GM12872 (cell line): ENCODE results near the gene HMG20B.

ENCODE experiments used
- TF ChIP-seq, protein P1 (sequence below): IDR thresholded peaks from 3 replicates; pipeline ENCODE4 v1.5.1; 2011; ENCODE audit warnings: low read depth, mild to moderate bottlenecking, low read length, moderate library complexity; ENCODE audit not compliant: insufficient read depth

HMG20B gene

DNA sequence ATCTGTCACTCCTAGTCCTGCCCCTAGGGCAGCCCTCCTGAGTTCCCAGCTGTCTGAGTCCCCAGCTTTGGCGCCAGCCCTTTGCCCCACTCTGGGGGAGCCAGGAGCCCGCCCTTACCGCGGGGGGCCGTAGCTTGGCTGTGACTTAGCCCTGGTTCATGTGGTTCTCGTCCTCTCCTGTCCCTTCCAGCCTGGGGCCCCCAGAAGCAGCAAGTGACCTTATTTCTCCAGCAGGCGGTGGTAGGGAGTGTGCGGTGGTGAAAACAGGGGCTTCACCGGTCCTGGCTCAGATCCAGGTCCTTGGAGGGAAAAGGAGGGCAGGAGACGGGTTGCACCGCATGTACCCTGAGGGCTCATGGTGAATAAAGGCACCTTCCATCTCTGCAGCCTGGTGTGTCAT, 20.4 kb downstream of the HMG20B start:
- TF ChIP-seq, protein P1, sequence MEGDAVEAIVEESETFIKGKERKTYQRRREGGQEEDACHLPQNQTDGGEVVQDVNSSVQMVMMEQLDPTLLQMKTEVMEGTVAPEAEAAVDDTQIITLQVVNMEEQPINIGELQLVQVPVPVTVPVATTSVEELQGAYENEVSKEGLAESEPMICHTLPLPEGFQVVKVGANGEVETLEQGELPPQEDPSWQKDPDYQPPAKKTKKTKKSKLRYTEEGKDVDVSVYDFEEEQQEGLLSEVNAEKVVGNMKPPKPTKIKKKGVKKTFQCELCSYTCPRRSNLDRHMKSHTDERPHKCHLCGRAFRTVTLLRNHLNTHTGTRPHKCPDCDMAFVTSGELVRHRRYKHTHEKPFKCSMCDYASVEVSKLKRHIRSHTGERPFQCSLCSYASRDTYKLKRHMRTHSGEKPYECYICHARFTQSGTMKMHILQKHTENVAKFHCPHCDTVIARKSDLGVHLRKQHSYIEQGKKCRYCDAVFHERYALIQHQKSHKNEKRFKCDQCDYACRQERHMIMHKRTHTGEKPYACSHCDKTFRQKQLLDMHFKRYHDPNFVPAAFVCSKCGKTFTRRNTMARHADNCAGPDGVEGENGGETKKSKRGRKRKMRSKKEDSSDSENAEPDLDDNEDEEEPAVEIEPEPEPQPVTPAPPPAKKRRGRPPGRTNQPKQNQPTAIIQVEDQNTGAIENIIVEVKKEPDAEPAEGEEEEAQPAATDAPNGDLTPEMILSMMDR, result no peak

DNA sequence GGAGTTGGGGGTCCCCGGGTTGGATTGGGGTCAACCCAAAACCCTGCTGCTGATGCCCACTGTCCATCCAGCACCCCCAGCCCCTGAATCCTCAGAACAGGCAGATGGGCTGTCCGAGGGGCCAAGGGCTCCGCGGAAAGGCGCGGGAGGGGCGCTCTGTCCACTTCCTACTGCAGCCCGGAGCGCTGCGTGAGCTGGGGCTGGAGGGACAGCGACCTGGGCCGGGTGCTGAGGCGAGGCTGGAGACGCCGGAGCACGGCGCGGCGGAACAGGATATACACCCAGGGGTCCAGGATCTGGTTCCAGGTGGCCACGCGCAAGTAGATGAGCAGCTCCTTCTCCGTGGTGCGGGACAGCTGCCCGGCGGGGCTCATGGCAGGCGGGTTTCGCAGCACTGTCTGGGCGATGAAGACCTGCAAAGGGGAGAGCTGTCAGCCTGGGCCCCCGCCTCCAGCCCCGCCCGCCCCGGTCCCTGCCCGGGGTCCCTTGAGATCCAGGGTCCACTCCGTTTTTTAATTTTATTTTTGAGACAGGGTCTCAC, 22.8 kb downstream of the HMG20B start:
- TF ChIP-seq, protein P1, result no peak

GRCh38 chr19:3599776-3600187, 27.0 kb downstream of the HMG20B start:
- TF ChIP-seq, protein P1, result 0 out of 3 replicates have a peak, but pooled peaks have one; percentile 21

DNA sequence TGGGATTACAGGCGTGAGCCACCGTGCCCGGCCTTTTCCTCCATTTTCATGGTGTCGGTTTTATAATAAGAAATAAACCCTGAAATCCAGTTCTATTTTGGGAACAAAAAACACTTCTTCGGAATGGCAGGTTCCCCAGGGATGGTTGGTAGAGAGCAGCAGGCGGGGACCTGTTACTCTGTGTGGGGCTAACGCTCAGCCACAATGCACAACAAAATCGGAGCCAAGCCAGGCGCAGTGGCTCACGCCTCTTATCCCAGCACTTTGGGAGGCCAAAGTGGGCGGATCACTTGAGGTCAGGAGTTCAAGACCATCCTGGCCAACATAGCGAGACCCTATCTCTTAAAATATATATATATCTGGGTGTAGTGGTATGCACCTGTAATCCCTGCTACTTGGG, 28.3 kb downstream of the HMG20B start:
- TF ChIP-seq, protein P1, result no peak

DNA sequence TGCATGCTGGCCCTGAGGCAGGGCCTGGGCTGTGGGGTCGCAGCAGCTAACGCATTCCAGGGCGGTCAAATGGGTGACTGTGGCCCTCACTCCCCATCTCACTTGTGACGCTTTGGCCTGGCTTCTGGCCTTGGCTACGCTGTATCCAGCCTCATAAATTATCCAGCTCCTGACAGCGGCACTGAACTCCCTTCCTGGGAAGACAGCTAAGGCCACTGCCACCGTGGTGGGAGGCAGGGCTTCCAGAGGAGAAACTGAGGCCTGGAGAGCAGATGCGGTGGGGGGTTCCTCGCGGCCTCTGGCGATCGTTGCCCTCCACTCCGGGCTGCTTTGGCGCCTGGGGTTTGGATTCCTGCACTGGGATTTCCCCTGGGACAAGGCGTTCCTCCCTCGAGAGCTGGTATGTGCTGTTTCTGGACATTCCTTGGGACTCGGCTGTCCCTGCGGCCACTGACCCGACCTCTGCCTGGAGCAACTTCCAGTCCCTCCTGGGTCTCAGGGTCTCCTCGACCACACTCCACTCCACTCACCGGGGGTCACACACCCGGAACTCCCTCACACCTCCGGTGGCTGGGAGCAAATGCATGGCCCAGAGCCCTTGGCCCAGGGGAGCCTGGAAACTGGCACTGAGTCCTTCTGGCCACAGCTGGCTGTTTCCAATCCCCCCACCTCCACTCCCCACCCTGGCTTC, 30.5 kb downstream of the HMG20B start:
- TF ChIP-seq, protein P1, result no peak

GRCh38 chr19:3604227-3604986, 31.7 kb downstream of the HMG20B start:
- TF ChIP-seq, protein P1, result no peak

DNA sequence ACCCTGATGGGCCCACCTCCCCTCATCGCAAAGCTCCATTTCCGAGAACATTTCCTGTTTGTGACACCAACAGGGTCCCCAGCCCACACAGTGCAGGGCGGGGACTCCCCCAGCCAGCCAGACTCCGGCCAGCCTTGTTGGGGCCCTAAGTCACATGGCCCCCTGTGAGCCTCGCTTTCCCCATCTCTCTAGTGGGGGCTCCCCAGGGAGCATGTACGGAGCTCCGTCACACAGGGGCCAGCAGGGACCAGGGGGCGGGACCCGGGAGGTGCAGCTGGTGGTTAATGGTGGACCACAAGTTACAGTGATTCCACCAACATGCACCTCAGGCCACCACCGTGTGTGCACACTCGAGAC, 32.2 kb downstream of the HMG20B start:
- TF ChIP-seq, protein P1, result no peak
